ENCODE data around the gene TMEM108.

DNA sequence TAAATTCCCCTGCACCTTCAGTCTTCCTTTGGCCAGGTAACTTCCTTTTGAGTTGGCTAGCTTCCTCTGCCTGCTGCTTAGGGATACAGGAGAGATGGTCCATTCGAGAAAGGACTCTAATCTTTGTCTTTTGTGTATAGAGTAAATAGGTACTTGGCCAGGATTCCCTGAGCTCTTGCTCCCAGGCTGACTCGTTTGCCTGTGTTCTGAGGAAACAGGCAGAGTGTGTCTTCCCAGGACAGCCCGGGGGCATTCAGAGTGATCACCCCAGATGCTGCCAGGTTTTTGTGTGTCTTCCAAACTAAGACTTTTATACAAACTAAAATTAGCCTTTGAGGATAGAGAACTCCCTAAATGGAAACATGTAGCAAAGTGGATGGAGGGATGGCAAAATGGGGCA, 39.5 kb downstream of the TMEM108 start:
- TF ChIP-seq POLR2AphosphoS5 (IDR thresholded peaks at IDR 0.05; ENCODE audit: low read depth, low read length), result no peak
- TF ChIP-seq, protein P1, sequence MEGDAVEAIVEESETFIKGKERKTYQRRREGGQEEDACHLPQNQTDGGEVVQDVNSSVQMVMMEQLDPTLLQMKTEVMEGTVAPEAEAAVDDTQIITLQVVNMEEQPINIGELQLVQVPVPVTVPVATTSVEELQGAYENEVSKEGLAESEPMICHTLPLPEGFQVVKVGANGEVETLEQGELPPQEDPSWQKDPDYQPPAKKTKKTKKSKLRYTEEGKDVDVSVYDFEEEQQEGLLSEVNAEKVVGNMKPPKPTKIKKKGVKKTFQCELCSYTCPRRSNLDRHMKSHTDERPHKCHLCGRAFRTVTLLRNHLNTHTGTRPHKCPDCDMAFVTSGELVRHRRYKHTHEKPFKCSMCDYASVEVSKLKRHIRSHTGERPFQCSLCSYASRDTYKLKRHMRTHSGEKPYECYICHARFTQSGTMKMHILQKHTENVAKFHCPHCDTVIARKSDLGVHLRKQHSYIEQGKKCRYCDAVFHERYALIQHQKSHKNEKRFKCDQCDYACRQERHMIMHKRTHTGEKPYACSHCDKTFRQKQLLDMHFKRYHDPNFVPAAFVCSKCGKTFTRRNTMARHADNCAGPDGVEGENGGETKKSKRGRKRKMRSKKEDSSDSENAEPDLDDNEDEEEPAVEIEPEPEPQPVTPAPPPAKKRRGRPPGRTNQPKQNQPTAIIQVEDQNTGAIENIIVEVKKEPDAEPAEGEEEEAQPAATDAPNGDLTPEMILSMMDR (IDR thresholded peaks at IDR 0.05), result no peak
- TF ChIP-seq SMC3 (IDR thresholded peaks at IDR 0.05; ENCODE audit: low read depth, low read length), result no peak
- no peak for TF ChIP-seq REST (IDR thresholded peaks at IDR 0.05; ENCODE audit: low read depth, low read length)
- no peak for TF ChIP-seq EP300 (IDR thresholded peaks at IDR 0.05; ENCODE audit: borderline replicate concordance in 1 of 2, low read depth in 1 of 2, low read length in 1 of 2)
- no peak for TF ChIP-seq MEF2A (IDR thresholded peaks at IDR 0.05; ENCODE audit: borderline replicate concordance, low read depth)
- TF ChIP-seq EZH2phosphoT487 (IDR thresholded peaks at IDR 0.05; ENCODE audit: borderline replicate concordance, low read depth), result no peak
- TF ChIP-seq PBX3 (IDR thresholded peaks at IDR 0.05), result no peak
- TF ChIP-seq YY1 (IDR thresholded peaks at IDR 0.05; ENCODE audit: low read depth), result no peak
- TF ChIP-seq GATA2 (CRISPR knock-in tag; IDR thresholded peaks at IDR 0.05), result no peak
- no peak for TF ChIP-seq RAD21 (IDR thresholded peaks at IDR 0.05; ENCODE audit: low read length)
- TF ChIP-seq FOXM1 (IDR thresholded peaks at IDR 0.05; ENCODE audit: low read depth), result no peak

Measured in SK-N-SH (cell line).